GM19397 (cell line): ENCODE measurements around the gene HIVEP1.
A peak's percentile ranks its signal among the peaks of the same experiment; 100 is the strongest.

ENCODE experiments used
- ATAC-seq: cut with Tn5 transposase; IDR thresholded peaks from one replicate; pipeline ENCODE4 v1.9.1; 2021; ENCODE audit warnings: mild to moderate bottlenecking, moderate library complexity; ENCODE audit not compliant: unreplicated experiment

Gene HIVEP1

GRCh38 chr6:12047792-12048432, 35.8 kb downstream of the HIVEP1 start:
- no peak for ATAC-seq

DNA sequence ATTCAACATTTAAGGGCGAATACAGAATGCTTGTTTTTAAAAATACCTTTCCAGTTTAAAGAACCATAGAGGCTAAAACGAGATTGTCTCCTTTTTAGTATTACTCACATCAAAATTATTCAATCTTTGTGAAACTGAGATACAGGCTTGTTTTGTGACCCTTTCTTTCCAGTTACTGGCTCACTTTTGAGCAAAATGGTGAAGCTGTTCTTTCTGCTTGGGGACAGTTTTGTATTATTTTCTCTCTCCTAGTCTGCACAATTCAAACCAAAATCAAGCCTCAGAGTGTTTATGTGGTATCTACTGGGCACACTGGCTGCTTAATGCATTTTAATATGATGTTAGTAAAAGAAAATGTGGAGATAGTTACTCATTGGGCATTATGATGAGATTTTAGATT, 36.5 kb downstream of the HIVEP1 start:
- no peak for ATAC-seq

GRCh38 chr6:12049165-12049564, 37.1 kb downstream of the HIVEP1 start:
- ATAC-seq = peak; percentile 57

GRCh38 chr6:12051861-12052368, 39.8 kb downstream of the HIVEP1 start:
- ATAC-seq = peak; percentile 63

- no peak for ATAC-seq
These were observed 46.3 kb downstream of the HIVEP1 start for GRCh38 chr6:12058172-12058961.

GRCh38 chr6:12060780-12061609, 48.9 kb downstream of the HIVEP1 start:
- peak; percentile 77 for ATAC-seq

DNA sequence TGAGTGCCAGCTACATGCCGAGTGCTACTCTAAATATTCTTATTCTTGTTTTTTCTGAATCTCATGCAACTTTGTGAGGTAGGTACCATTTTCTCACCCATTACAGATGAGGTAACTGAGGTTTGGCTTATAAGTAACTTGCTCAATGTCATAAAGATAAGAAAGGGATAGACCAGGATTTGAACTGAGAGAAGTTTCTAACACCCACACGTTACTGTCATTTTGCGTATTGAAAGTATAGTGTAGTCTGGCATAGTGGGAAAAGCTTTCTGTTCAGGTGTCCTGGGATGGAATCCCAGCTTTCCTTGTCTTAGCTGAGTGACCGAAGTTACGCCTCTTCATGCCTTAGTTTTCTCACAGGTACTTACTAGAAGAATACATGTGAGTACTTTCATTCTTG, 50.5 kb downstream of the HIVEP1 start:
- ATAC-seq = no peak

- ATAC-seq = no peak
These were observed 52.0 kb downstream of the HIVEP1 start for GRCh38 chr6:12064131-12064530.

GRCh38 chr6:12064538-12065071, 52.5 kb downstream of the HIVEP1 start:
- no peak for ATAC-seq

DNA sequence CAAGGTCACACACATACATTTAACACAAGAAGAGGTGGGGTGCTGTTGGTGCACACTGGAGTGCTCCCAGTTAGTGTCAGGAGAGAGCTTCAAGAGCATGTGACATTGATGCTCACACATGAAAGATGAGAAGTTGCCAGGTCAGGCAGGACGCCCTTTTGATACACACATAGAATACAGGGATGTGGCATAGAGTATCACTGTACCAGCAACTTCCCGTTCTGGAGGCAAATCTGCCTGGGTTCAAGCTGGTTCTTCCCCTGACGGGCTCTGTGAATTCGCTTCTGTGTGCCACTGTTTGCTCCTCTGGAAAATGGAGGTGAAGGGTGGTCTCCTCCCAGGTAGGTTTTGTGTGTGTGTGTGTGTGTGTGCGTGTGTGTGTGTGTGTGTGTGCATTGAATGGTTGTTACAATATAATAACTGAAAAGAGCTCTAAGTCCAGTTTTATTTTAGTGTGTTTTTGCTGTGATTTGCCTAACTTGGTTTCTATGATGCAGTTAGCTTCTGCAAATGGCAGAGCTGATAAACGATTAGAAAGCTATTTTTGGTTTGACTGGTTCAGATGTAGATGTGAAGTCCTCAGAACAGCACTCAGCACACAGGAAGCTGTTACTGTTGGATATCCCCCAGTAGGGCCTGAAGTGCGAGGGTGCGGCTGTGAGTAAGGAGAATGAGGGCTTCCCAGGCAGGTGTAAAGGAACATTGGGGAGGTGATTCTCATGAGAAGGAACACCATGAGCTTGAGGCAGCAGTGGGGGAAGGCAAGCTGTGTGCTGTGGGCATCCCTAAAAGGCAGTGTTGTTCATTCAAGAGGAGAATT, 53.4 kb downstream of the HIVEP1 start:
- no peak for ATAC-seq

- no peak for ATAC-seq
These were observed 54.2 kb downstream of the HIVEP1 start for GRCh38 chr6:12066297-12066696.

DNA sequence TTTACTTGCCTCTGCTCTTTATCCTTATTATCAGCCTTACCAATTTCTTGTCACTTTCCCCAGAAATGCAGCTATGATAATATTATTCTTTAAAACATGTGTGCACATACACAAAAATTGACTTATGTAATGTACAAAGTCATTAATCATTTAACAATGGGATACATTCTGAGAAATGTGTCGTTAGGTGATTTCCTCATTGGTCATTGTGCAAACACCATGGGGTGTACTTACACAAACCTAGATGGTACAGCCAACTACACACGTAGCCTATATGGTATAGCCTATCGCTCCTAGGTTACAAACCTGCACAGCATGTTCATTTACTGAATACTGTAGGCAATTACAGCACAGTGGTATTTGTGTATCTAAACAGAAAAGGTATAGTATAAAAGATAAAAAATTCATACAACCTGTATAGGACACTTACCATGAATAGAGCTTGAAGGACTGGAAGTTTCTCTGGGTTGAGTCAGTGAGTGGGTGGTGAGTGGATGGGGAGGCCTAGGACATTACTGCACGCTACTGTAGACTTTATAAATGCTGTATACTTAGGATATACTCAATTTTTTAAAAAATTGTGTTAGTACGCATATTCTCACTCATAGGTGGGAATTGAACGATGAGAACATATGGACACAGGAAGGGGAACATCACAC, 56.9 kb downstream of the HIVEP1 start:
- no peak for ATAC-seq

- ATAC-seq = no peak
These were observed 57.9 kb downstream of the HIVEP1 start for GRCh38 chr6:12069891-12070529.

DNA sequence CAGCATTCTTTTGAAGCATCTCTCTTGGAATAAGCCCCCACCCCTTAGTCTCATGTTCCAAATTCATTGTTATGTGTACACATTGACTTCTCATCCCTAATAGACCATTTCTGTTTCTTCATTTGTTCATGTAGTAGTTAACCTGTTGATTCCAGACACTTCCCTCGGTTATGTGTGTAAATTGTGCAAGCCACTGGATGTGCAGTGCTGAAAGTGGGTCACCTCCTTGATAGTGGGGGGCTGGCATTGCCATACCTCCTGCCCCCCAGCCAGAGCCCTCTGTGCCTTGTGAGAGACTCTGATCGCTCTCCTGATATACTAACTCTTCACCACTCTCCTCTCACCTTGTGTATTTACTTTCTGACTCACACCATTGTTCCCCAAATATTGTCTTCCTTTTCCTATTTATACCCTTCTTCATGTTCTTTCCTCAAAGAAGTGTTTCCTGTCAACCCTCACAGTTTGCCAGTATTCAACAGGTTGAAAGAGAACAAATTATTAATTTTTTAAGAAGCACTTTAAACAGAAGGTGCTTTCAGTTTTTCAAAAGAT, 59.0 kb downstream of the HIVEP1 start:
- no peak for ATAC-seq

DNA sequence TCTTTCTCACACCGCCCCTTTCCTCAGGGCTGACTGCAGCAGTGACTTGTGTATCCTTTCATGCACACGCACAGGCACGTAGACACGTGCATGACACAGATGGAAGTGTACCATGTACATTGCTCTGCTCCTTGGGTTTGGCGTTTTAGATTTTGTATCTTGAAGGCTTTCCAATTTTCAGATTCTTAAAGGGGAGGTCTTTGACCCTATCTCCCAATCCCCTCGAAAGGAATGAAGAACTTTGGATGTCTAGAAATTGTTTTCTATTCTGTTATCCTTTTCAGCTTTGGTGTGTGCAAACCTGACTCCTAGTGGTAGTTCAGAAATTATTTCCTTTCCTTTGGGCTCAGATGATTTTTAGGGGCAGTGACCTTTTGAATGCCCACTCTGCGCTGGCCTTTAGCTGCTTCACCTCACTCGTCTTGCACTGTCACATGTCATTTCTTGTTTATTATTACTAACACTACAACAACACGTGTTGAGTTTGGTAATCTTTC, 63.0 kb downstream of the HIVEP1 start:
- no peak for ATAC-seq

GRCh38 chr6:12077021-12077710, 65.1 kb downstream of the HIVEP1 start:
- no peak for ATAC-seq

DNA sequence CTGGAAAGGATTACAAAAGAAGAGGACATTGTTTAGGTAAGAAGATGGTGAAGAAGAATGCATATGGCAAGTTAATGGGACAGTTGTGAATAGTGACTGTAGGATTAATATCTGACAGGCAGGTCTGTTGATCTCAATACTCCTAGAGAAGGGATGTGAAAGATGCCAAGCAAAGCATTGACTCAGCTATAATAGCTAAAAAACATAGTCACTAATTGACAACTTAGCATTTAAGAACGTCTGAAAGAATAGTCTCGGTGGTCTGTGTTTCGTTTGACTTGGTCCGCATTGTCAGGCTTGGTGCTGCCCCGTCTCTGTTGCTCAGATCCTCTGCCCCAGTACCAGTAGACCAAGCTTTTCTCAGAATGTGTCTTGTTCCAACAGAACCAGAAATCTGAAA, 65.9 kb downstream of the HIVEP1 start:
- ATAC-seq = no peak

DNA sequence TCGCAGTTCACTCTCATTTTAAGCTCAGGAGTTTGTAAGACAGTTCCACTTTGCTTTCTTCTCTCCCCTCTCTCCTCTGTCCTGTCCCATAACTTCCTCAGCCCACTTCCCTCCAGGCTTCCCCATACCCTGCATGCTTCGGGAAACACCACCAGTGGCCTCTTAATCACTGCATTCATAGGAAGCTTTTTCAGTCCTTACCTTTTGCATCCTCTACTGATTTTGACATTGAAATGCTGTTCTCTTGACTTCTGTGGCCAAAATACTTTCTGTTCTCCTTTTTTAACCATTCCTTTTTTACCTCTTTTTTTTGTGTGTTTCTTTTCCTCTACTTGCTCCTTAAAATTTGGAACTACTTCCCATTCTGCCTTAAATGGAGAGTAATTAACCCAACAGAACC, 69.7 kb downstream of the HIVEP1 start:
- no peak for ATAC-seq
